Middle frontal gyrus (tissue), 1 donor: ENCODE data around the gene GDPGP1.
"Not testable (repeated sequence)": the region's sequence is repeated elsewhere in the genome, so short reads cannot be mapped to it uniquely, and the experiment has no call there.

ENCODE experiments used
- DNase-seq: peaks from one replicate; pipeline ENCODE4 v3.0.0-alpha.2; 2015; ENCODE audit warnings: low spot score; ENCODE audit errors: extremely low spot score

Gene GDPGP1

GRCh38 chr15:90234096-90234988 lies at the start of gene GDPGP1:
GDPGP1 (plus strand) TSS chr15:90234209; CDS start chr15:90240909, 6,700 bp downstream.
- peak; percentile 92 for DNase-seq

- DNase-seq, result no peak
Measured at GRCh38 chr15:90184786-90185704, 49.0 kb upstream of the GDPGP1 start.

- no peak for DNase-seq
Measured at GRCh38 chr15:90187257-90187868, 46.6 kb upstream of the GDPGP1 start.

- not testable (repeated sequence) for DNase-seq
Measured at GRCh38 chr15:90188065-90188464, 45.9 kb upstream of the GDPGP1 start.

- DNase-seq, result no peak
Measured at GRCh38 chr15:90188914-90189748, 44.9 kb upstream of the GDPGP1 start.

GRCh38 chr15:90189781-90190467 lies 44.1 kb upstream of the GDPGP1 start:
- DNase-seq, result no peak

GRCh38 chr15:90190606-90191343 lies 43.2 kb upstream of the GDPGP1 start:
- no peak for DNase-seq

GRCh38 chr15:90191344-90191687 lies 42.7 kb upstream of the GDPGP1 start:
- no peak for DNase-seq

GRCh38 chr15:90191794-90192509 lies 42.1 kb upstream of the GDPGP1 start:
- peak; percentile 59 for DNase-seq

- DNase-seq, result no peak
Measured at GRCh38 chr15:90192961-90193786, 40.8 kb upstream of the GDPGP1 start.

GRCh38 chr15:90194655-90195054 lies 39.4 kb upstream of the GDPGP1 start:
- no peak for DNase-seq

- DNase-seq, result no peak
Measured at GRCh38 chr15:90200534-90201129, 33.4 kb upstream of the GDPGP1 start.

GRCh38 chr15:90201130-90201943 lies 32.7 kb upstream of the GDPGP1 start, which contains the start of gene SEMA4B:
SEMA4B (plus strand) TSS chr15:90201330; CDS start chr15:90201579, 249 bp downstream.
- no peak for DNase-seq

- DNase-seq, result no peak
Measured at GRCh38 chr15:90201944-90202375, 32.0 kb upstream of the GDPGP1 start.

GRCh38 chr15:90202929-90203328 lies 31.1 kb upstream of the GDPGP1 start:
- DNase-seq, result no peak

GRCh38 chr15:90203473-90203872 lies 30.5 kb upstream of the GDPGP1 start:
- DNase-seq, result no peak

- no peak for DNase-seq
Measured at GRCh38 chr15:90203922-90204321, 30.1 kb upstream of the GDPGP1 start.
